GM21529 (cell line): Measurements from ENCODE around the gene GAS2L1.

ENCODE experiments used
- ATAC-seq: cut with Tn5 transposase; IDR thresholded peaks from one replicate; pipeline ENCODE4 v1.9.1; 2021; ENCODE audit not compliant: unreplicated experiment

GAS2L1 gene

DNA sequence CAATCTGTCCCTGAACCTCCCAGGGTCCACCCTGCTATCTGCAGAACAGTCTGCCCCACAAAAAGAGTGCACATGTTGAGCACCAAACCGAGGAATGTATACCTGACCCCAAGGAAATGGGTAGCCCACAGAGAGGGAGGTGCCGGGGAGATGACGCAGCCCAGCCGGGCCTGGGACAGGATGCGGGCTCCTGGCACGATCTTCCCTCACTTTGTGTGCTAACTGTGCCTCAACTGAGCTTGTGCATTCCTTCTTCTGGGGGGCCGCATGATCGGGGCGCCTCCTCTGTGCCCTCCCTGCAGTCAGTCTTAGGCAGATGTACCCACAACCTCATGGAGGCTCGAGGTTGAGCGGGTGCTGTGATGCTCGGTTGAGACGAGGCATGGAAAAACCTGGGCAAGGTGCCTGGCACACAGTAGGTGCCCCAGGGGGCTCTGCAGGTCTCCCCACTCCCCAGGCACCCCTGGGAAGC, 2.4 kb downstream of the GAS2L1 start:
- ATAC-seq = no peak

DNA sequence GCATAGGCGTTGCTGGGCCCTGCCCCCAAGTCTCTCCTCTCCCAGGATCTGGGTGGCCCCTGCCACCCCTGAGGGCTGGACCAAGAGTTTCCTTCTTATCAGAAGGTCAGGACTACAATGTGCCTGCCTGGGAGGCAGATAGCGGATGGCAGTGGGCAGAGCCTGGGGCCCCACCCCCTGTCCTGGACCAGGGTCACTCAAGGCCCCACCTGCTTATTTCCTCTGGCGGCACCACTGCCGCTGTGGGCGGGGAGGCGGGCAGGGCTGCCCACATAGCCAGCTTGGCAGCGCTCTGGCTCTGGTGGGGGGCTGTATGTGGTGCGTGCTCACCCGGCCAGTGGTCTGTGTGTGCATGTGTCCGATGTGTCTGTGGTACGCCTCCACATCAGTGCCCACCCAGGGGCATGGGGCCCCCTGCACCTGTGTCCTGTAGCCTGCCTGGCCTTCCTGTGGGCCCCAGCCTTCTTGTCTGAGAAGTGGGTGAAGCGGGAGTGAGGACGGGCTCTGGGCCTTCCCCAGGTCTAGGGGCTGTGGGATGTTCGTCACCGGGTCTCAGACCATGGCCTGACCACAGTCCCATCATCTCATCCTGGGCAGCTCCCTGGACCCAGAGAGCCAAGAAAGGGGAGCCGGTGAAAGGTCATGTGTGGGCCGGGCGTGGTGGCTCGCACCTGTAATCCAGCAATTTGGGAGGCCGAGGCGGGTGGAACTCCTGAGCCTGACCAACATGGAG, 3.0 kb downstream of the GAS2L1 start:
- no peak for ATAC-seq

DNA sequence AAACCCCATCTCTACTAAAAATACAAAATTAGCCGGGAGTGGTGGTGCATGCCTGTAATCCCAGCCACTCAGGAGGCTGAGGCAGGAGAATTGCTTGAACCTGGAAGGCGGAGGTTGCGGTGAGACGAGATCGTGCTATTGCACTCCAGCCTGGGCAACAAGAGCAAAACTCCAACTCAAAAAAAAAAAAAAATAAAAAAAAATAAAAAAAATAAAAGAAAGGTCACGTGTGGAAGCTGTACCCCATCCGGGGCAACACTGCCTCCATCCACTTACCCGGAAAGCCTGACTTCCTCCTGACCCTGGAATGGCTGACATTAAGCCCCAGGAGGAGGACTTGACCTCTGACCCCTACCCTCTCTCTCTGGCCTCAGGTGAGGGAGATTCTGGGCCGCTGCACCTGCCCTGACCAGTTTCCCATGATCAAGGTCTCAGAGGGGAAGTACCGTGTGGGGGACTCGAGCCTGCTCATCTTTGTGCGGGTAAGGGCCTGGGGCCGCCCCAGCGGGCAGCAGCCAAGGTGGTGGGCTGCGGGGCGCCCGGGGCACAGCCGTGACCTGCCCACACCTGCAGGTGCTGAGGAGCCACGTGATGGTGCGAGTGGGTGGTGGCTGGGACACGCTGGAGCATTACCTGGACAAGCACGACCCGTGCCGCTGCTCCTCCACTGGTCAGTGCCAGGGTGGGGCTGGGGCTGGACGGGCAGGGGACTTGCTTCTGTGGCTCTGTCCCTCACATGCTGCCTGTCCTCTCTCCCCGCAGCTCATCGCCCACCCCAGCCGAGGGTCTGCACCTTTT, 3.8 kb downstream of the GAS2L1 start:
- no peak for ATAC-seq

DNA sequence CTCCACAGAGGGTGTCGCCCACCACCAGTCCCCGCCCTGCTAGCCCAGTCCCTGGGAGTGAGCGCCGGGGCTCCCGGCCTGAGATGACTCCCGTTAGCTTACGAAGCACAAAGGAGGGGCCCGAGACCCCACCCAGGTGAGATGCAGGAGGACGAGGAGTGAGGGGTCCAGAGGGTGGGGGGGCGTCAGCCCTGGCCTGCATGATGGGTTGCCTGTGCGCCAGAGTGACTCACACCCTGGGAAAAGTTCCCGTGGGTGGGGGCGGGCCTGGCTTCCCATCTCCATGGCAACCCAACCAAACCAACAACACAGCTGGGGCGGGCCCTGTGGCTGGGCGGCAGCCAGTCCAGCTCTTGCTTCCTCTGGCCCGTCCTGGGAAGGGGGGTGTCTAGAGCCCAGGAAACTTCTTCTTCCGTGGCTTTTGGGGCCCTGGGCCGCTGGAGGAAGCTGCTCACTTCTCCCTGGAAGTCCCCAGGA, 4.5 kb downstream of the GAS2L1 start:
- no peak for ATAC-seq

DNA sequence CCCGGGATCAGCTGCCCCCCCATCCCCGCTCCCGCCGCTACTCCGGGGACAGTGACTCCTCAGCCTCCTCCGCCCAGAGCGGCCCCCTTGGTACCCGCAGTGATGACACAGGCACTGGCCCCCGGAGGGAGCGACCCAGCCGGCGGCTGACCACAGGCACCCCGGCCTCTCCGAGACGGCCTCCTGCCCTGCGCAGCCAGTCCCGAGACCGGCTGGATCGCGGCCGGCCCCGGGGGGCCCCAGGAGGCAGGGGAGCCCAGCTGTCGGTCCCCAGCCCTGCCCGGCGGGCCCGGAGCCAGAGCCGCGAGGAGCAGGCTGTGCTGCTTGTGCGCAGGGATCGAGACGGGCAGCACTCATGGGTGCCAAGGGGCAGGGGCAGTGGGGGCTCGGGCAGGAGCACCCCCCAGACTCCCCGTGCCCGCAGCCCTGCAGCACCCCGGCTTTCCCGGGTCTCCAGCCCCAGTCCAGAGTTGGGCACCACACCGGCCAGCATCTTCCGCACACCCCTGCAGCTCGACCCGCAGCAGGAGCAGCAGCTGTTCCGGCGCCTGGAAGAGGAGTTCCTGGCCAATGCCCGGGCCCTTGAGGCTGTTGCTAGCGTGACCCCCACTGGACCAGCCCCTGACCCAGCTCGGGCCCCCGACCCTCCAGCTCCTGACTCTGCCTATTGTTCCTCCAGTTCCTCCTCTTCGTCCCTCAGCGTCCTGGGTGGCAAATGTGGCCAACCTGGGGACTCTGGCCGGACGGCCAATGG, 5.2 kb downstream of the GAS2L1 start:
- no peak for ATAC-seq

DNA sequence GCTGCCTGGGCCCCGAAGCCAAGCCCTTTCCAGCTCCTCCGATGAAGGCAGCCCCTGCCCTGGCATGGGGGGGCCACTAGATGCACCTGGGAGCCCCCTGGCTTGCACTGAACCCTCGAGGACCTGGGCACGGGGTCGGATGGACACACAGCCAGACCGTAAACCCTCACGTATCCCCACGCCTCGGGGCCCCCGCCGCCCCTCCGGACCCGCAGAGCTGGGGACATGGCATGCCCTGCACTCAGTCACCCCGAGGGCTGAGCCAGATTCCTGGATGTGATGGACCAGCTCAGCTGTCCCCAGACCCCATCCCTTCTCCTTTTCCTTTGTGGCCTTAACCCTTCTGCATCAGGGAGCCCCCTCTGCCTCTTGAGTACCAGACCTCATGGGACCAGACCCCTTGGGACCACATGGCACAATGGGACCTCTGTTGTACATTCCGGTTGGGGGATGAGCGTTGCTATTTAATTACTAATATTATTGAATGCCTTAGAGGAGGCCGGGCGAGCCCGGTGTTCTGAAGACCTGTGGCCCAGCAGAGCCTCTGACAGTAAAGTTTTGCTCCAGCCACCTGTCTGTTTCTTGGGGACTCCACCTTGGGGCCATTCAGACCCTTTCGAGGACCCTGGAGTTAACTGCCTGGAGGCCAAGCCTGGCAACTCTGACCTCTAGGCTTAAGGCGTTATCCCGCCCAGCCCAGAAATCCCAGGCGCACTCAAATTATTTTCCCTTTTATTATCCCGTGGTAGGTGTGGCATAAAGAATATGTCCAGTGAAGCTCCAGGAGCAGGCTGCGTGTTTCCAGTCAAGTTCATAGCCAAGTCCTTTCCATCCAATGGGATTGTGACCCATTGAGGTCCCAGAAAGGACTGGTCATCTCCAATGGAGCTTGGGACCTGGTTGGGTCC, 6.0 kb downstream of the GAS2L1 start:
- ATAC-seq = no peak

DNA sequence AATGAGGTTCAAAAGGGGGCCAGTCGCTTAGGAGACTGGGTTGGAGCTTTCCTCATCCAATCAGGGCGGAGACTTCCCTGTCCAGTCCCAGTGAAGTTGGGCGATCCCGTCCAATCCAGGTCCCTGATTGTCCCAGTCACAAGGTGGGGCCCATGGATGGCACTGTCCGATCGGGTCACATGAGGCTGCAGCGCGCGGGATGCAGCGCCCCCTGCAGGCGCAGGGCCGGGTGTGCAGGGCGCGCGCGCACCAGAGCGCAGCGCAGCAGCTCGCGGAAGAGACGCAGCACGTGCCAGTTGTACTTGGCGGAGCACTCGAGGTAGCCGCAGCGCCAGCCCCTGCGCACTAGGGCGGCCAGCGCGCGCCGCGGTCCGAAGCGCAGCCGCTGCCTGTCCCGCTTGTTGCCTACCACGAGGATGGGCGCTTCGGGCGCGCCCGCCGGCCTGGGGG, 6.7 kb downstream of the GAS2L1 start:
- ATAC-seq = no peak

DNA sequence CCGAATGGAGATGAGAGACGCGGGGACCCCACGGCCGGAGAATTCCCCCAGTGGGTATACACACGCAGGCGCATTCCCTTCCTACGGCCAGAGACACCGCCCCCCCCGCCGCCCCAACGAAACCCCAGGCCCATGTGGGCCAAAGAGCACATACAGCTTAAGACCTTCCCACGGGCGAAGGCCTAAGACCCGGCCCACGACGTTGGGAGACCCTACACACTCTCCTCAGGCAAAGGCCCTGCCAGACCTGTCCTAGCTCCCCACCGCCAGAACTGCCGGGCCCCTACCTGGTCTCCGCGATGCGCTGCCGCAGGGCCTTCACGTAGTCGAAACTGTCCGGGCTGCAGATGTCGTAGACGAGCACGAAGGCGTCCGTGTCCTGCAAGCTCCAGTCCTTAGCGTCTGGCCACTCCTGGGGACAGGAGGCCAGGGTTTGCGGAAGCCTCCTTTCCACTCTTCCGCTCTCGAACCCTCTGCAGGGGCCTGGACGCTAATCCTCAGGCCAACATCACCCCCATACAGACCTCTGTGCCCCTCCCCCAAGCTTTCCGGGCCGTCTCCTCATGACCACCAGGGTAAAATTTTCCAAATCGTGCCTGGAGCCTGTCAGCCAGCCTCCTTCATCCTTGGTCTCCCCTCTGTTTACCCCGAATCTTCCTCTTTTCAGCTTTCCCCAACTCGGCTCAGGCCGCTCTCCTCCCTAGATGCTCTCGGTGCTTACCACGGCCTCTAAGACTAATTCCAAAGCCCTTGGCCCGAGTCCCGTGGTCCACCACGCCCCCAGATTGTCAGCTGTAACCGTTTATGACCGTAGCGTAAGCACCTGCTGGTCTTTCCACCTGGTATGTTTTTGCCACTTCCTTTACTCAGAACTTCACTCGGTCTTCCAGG, 7.4 kb downstream of the GAS2L1 start:
- ATAC-seq = no peak

DNA sequence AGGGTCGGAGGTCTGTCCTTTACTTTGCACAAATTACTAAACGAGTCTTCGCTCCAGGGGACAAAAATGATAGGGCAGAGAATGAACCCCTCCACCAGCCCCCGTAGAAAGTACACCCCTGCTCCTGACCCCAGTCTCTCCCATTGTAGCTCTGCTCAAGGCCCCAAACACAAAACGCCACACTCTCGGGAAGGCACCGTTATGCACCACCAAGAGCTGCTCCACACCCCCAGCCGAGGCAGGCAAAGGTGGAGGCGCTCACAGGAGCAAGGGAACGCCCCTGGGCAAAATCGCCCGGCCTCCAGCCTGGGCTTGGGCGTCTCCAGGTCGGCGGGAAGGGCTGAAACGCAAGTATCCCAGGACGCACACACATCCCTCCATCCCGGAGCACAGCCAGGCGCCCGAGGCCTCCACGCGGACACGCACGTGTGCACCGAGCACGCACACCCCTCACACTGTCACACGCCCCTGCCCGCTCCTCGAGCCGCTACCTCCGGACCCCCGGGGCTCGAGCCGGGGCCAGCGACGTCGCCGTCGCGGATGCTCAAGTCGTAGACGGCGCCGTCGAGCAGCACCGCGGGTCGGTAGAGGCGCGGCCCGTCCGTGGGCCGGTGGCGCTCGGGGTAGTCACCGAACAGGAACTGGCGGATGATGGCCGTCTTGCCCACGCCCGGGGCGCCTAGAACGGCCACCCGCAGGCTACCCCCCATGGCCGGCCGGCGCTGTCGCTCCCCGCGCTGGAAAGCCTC, 8.3 kb downstream of the GAS2L1 start:
- ATAC-seq = no peak

DNA sequence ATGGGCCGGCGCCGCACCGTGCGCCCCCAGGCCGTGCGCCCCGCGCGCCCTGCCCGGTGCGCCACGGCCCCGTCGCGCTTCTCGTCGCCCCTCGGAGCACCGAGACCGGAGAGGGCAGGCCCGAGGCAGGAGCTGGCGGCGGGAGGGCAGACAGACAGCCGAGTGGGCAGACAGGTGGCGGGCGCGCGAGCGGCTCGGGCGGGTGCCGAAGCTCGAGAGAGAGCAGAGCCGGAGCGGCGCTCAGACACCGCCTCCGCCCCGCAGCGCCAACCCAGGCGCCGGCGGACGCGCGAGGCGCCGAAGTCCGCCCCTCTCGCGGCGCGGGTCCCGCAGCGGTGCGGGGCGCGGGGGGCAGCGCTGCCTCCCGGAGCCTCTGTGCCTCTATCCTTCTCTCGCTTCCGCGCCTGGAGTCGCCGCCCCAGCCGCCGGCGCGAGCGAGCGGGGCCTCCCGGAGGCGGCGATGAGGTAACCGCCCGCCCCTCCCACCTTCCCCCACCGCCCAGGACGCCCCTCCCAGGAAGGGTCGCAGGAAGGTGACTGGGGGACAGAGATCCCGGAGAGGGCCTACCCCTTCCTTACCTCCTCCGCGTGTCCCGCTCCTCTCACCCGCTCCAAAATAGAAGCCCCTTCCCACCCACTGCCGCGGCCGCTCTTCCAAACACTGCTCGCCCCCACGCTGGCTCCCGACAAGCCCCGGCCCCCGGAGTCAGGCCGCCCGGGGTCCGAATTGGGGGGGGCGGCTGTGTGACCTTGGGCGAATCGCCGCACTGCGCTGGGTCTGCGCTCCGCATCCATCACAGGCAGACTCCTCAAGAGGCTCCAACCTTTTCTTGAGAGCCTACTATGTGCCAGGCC, 9.1 kb downstream of the GAS2L1 start, which contains the start of gene RASL10A:
TSS of gene RASL10A (minus strand) at position 412 of the 855 bp plus-strand sequence. CDS start 451 bp downstream, outside the sequence.
- ATAC-seq = no peak

DNA sequence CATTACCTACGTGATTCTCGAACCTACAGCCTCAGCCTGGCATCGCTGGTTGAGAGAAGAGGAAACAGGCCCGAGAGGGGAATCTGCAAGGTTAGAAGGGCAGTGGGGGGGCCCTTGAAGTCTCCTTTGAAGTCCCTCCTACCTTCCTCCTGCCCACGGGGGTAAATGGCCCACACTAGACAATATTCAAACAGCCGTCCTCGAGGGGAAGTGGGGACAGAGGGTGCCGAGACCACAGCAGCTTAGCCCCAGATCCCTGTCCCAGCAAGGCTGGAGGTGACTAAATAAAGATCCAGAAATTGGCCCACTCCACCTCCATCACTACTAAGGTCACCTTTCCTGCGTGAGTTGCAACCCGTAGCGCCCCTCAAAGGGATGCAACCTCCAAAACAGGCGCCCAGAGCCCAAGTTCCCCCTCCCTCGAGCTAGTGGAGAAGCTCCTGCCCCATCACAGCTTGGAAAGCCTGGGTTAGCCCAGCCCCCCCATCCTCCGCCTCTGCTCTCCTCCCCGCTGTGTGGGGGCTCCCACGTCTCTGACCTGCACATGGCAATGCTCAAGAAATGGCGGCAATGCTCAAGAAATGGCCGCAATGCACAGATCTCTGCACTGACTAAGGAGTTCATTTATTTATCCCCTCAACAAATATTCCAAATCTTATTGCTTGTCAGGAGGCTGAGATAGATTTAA, 9.8 kb downstream of the GAS2L1 start:
- ATAC-seq = no peak

DNA sequence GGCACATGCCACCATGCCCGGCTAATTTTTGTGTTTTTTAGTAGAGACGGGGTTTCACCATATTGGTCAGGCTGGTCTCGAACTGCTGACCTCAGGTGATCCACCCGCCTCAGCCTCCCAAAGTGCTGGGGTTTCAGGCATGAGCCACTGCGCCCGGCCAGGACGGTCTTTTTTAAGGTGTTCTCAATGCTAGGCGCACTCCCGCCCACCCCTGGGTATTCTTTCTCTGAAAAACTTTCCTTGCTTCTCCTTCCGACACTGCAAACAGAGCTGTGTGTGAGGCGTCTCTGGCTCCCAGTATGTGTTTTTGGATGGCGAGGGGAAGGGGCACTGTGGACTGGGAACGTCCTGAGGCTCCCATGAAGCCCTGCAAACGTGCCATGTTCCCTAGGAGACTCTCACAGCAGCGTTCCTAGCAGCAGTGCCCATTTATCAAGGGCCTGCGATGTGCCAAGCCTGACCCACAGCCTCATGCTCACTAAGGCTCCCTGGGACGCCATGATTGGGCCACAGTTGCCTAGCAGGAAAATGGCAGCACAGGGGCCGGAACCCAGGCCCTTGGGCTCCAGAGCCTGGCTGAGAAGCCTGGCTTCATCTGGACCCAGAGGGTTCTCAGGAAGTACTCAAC, 11.5 kb downstream of the GAS2L1 start:
- ATAC-seq = no peak

DNA sequence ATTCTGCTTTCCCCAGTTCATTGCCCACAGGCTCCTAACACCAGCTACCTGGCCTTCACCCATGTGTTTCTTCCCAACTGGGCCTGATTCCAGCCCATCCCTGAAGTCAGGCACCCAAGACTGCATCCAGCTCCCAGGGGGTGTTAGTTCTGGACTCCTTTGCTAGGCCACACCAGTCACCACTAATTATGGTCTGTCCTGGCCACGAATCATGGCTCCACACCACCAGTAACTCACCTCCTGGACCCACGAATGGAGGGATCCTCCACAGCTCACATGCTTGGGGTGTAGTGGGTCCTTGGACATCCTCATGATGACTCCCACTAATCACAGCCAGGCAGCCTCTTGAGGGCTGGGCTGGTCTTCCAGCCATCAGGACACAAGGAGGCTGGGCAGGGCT, 12.6 kb downstream of the GAS2L1 start:
- no peak for ATAC-seq

DNA sequence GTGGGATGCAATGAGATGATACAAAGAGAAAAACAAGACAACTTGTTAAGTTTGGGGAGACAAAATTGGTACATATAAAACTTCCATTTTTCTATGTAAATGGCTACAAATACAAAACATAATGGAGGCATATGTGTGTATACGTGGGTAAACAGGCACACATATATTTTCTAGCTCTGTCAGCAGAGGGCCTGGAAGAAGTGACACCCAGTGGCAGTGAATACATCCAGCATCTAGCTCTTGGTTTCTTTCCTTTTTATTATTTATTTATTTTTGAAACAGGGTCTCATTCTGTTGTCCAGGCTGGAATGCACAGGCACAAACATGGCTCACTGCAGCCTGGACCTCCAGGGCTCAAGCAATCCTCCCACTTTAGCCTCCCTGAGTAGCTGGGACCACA, 14.1 kb downstream of the GAS2L1 start:
- ATAC-seq = no peak

DNA sequence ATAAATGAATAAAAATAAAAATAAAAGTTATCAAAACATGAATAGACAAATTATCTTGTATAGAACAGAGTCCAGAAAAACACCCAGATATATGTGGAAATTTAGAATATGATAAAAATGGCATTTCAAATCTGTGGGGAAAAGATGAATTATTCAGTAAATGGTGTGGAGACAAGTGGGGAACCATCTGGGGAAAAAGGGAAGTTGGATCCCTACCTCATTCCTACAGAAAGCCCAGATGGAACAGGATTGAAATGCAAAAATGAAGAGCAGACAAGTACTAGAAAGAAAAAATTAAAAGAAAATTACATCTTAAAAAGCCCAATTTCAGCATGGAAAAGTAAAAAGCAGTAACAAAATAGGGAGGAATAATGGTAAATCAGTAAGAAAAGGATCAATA, 17.2 kb downstream of the GAS2L1 start:
- ATAC-seq = no peak

DNA sequence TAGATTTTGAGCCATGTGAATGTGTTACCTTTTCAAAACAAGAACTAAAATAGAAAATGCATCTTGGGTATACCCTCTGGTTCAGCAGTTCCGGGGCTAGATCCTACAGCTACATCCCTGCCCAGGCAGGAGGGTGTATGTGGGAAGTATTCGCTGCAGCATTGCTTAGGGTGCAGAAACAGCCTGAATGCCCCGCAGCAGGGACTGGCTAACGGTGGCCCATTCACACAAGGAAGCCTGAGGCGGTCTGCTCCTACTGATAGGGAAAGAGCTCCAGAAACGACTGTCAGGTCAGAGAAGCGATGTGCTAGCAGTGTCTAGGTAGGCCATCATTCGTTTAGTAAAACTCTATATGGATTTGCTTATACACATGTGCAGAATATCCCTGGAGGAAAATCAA, 18.9 kb downstream of the GAS2L1 start:
- no peak for ATAC-seq
